ENCODE data around the gene SERPINA7.

The SERPINA7 gene

GRCh38 chrX:106040861-106041260 lies 2.3 kb upstream of the SERPINA7 start:
- Histone ChIP-seq H4K8ac (ENCODE audit: low read depth, low read length) (no peak overlapping the region), H3K4ac (ENCODE audit: low read length) (no peak overlapping the region), H4K91ac (ENCODE audit: low read depth, low read length, poor library complexity) (no peak overlapping the region), H3K36me3 (replicated peaks in 1 of 2; ENCODE audit: control insufficient read depth in 2 of 2, insufficient read depth in 2 of 2, low read length in 2 of 2) (no peaks in the 10 kb centered on the region), H3K18ac (ENCODE audit: low read length) (no peak overlapping the region), H2BK5ac (ENCODE audit: low read length) (no peak overlapping the region), H3K27me3 (ENCODE audit: control insufficient read depth in 3 of 3, insufficient read depth in 3 of 3, low read depth in 1 of 3, low read length in 3 of 3) (peaks cover 0 to 8% (median 0%) of the 10 kb centered on the region in 3 experiments), H3K4me2 (ENCODE audit: insufficient read depth, low read length, poor library complexity, severe bottlenecking) (no peak overlapping the region), H3K27ac (replicated peaks; ENCODE audit: low read length) (no peak overlapping the region), H3K4me3 (ENCODE audit: low read length in 2 of 2) (no peak overlapping the region), H3K4me1 (ENCODE audit: control insufficient read depth in 2 of 2, insufficient read depth in 1 of 2, low read depth in 1 of 2, low read length in 2 of 2) (peaks cover 0 to 3% of the 10 kb centered on the region in 2 donors), H3K14ac (ENCODE audit: low read length) (no peak overlapping the region), H3K23ac (ENCODE audit: low read depth, low read length, poor library complexity) (no peak overlapping the region), H3K79me1 (ENCODE audit: low read depth, low read length) (no peaks in the 10 kb centered on the region), H2BK120ac (ENCODE audit: low read depth, low read length) (no peak overlapping the region), H2BK12ac (ENCODE audit: low read length) (no peak overlapping the region), H2BK15ac (ENCODE audit: low read length) (no peak overlapping the region), H3K9me3 (replicated peaks in 1 of 2; ENCODE audit: control insufficient read depth in 2 of 2, insufficient read depth in 1 of 2, low read depth in 1 of 2, low read length in 2 of 2) (no peaks in the 10 kb centered on the region), H3K9ac (ENCODE audit: low read depth, low read length, poor library complexity) (no peak overlapping the region), H2AFZ (ENCODE audit: low read length) (no peak overlapping the region), H2AK5ac (ENCODE audit: low read depth, low read length) (no peak overlapping the region)
- no peak for DNase-seq (ENCODE audit: low spot score)
- WGBS, 2 donors (ENCODE audit: extremely low coverage in 2 of 2, insufficient read length in 2 of 2, insufficient replicate concordance in 1 of 2): no CpG with 5 or more reads among the region's 4 CpGs

GRCh38 chrX:106039920-106040319 lies 1.4 kb upstream of the SERPINA7 start:
- peaks cover 0 to 2% (median 0%) of the 10 kb centered on the region in 3 experiments for H3K27me3 ChIP-seq (ENCODE audit: control insufficient read depth in 3 of 3, insufficient read depth in 3 of 3, low read depth in 1 of 3, low read length in 3 of 3)
- H2BK12ac ChIP-seq (ENCODE audit: low read length): no peak overlapping the region
- H4K8ac ChIP-seq (ENCODE audit: low read depth, low read length): no peak overlapping the region
- no peak overlapping the region for H3K4ac ChIP-seq (ENCODE audit: low read length)
- no peak overlapping the region for H2AK5ac ChIP-seq (ENCODE audit: low read depth, low read length)
- no peak overlapping the region for H4K91ac ChIP-seq (ENCODE audit: low read depth, low read length, poor library complexity)
- H3K4me1 ChIP-seq (ENCODE audit: control insufficient read depth in 2 of 2, insufficient read depth in 1 of 2, low read depth in 1 of 2, low read length in 2 of 2): peaks cover 0 to 3% of the 10 kb centered on the region in 2 donors
- WGBS, 2 donors (ENCODE audit: extremely low coverage in 2 of 2, insufficient read length in 2 of 2, insufficient replicate concordance in 1 of 2): no CpG with 5 or more reads among the region's 2 CpGs
- no peak overlapping the region for H3K14ac ChIP-seq (ENCODE audit: low read length)
- H3K9me3 ChIP-seq (replicated peaks in 1 of 2; ENCODE audit: control insufficient read depth in 2 of 2, insufficient read depth in 1 of 2, low read depth in 1 of 2, low read length in 2 of 2): no peaks in the 10 kb centered on the region
- DNase-seq (ENCODE audit: low spot score): no peak
- H2BK15ac ChIP-seq (ENCODE audit: low read length): no peak overlapping the region
- no peak overlapping the region for H2BK5ac ChIP-seq (ENCODE audit: low read length)
- H3K36me3 ChIP-seq (replicated peaks in 1 of 2; ENCODE audit: control insufficient read depth in 2 of 2, insufficient read depth in 2 of 2, low read length in 2 of 2): no peaks in the 10 kb centered on the region
- no peak overlapping the region for H3K9ac ChIP-seq (ENCODE audit: low read depth, low read length, poor library complexity)
- no peak overlapping the region for H3K27ac ChIP-seq (replicated peaks; ENCODE audit: low read length)
- no peak overlapping the region for H3K18ac ChIP-seq (ENCODE audit: low read length)
- H3K4me2 ChIP-seq (ENCODE audit: insufficient read depth, low read length, poor library complexity, severe bottlenecking): no peak overlapping the region
- no peak overlapping the region for H3K4me3 ChIP-seq (ENCODE audit: low read length in 2 of 2)
- H3K23ac ChIP-seq (ENCODE audit: low read depth, low read length, poor library complexity): no peak overlapping the region
- H2AFZ ChIP-seq (ENCODE audit: low read length): no peak overlapping the region
- H2BK120ac ChIP-seq (ENCODE audit: low read depth, low read length): no peak overlapping the region
- H3K79me1 ChIP-seq (ENCODE audit: low read depth, low read length): no peaks in the 10 kb centered on the region

GRCh38 chrX:106037835-106038473 lies 573 bp downstream of the SERPINA7 start:
- no peak overlapping the region for H3K4ac ChIP-seq (ENCODE audit: low read length)
- no peak overlapping the region for H2AFZ ChIP-seq (ENCODE audit: low read length)
- H4K8ac ChIP-seq (ENCODE audit: low read depth, low read length): no peak overlapping the region
- H3K9me3 ChIP-seq (replicated peaks in 1 of 2; ENCODE audit: control insufficient read depth in 2 of 2, insufficient read depth in 1 of 2, low read depth in 1 of 2, low read length in 2 of 2): no peaks in the 10 kb centered on the region
- no peaks in the 10 kb centered on the region for H3K79me1 ChIP-seq (ENCODE audit: low read depth, low read length)
- H2BK5ac ChIP-seq (ENCODE audit: low read length): no peak overlapping the region
- H3K36me3 ChIP-seq (replicated peaks in 1 of 2; ENCODE audit: control insufficient read depth in 2 of 2, insufficient read depth in 2 of 2, low read length in 2 of 2): no peaks in the 10 kb centered on the region
- no peaks in the 10 kb centered on the region for H3K27me3 ChIP-seq (ENCODE audit: control insufficient read depth in 3 of 3, insufficient read depth in 3 of 3, low read depth in 1 of 3, low read length in 3 of 3)
- H2BK12ac ChIP-seq (ENCODE audit: low read length): no peak overlapping the region
- no peak overlapping the region for H3K4me3 ChIP-seq (ENCODE audit: low read length in 2 of 2)
- H3K14ac ChIP-seq (ENCODE audit: low read length): no peak overlapping the region
- no peak overlapping the region for H2BK120ac ChIP-seq (ENCODE audit: low read depth, low read length)
- H3K4me2 ChIP-seq (ENCODE audit: insufficient read depth, low read length, poor library complexity, severe bottlenecking): no peak overlapping the region
- H3K27ac ChIP-seq (replicated peaks; ENCODE audit: low read length): no peak overlapping the region
- no peak overlapping the region for H4K91ac ChIP-seq (ENCODE audit: low read depth, low read length, poor library complexity)
- H2BK15ac ChIP-seq (ENCODE audit: low read length): no peak overlapping the region
- H3K9ac ChIP-seq (ENCODE audit: low read depth, low read length, poor library complexity): no peak overlapping the region
- H3K4me1 ChIP-seq (ENCODE audit: control insufficient read depth in 2 of 2, insufficient read depth in 1 of 2, low read depth in 1 of 2, low read length in 2 of 2): peaks cover 0 to 2% of the 10 kb centered on the region in 2 donors
- no peak overlapping the region for H2AK5ac ChIP-seq (ENCODE audit: low read depth, low read length)
- no peak overlapping the region for H3K18ac ChIP-seq (ENCODE audit: low read length)
- no peak overlapping the region for H3K23ac ChIP-seq (ENCODE audit: low read depth, low read length, poor library complexity)
- no CpG with 5 or more reads among the region's 1 CpG for WGBS, 2 donors (ENCODE audit: extremely low coverage in 2 of 2, insufficient read length in 2 of 2, insufficient replicate concordance in 1 of 2)
- DNase-seq (ENCODE audit: low spot score): no peak

GRCh38 chrX:106036716-106037115 lies 1.8 kb downstream of the SERPINA7 start:
- WGBS, 2 donors (ENCODE audit: extremely low coverage in 2 of 2, insufficient read length in 2 of 2, insufficient replicate concordance in 1 of 2): no CpG with 5 or more reads among the region's 1 CpG
- peaks cover 0 to 2% of the 10 kb centered on the region in 2 donors for H3K4me1 ChIP-seq (ENCODE audit: control insufficient read depth in 2 of 2, insufficient read depth in 1 of 2, low read depth in 1 of 2, low read length in 2 of 2)
- H3K79me1 ChIP-seq (ENCODE audit: low read depth, low read length): no peaks in the 10 kb centered on the region
- no peak overlapping the region for H2AFZ ChIP-seq (ENCODE audit: low read length)
- H4K91ac ChIP-seq (ENCODE audit: low read depth, low read length, poor library complexity): no peak overlapping the region
- no peak overlapping the region for H2AK5ac ChIP-seq (ENCODE audit: low read depth, low read length)
- no peaks in the 10 kb centered on the region for H3K9me3 ChIP-seq (replicated peaks in 1 of 2; ENCODE audit: control insufficient read depth in 2 of 2, insufficient read depth in 1 of 2, low read depth in 1 of 2, low read length in 2 of 2)
- no peak for DNase-seq (ENCODE audit: low spot score)
- no peak overlapping the region for H3K4me3 ChIP-seq (ENCODE audit: low read length in 2 of 2)
- H3K4ac ChIP-seq (ENCODE audit: low read length): no peak overlapping the region
- H3K27me3 ChIP-seq (ENCODE audit: control insufficient read depth in 3 of 3, insufficient read depth in 3 of 3, low read depth in 1 of 3, low read length in 3 of 3): no peaks in the 10 kb centered on the region
- no peak overlapping the region for H3K23ac ChIP-seq (ENCODE audit: low read depth, low read length, poor library complexity)
- H3K4me2 ChIP-seq (ENCODE audit: insufficient read depth, low read length, poor library complexity, severe bottlenecking): no peak overlapping the region
- H3K36me3 ChIP-seq (replicated peaks in 1 of 2; ENCODE audit: control insufficient read depth in 2 of 2, insufficient read depth in 2 of 2, low read length in 2 of 2): no peaks in the 10 kb centered on the region
- no peak overlapping the region for H2BK15ac ChIP-seq (ENCODE audit: low read length)
- no peak overlapping the region for H2BK12ac ChIP-seq (ENCODE audit: low read length)
- no peak overlapping the region for H4K8ac ChIP-seq (ENCODE audit: low read depth, low read length)
- H3K14ac ChIP-seq (ENCODE audit: low read length): no peak overlapping the region
- H3K18ac ChIP-seq (ENCODE audit: low read length): no peak overlapping the region
- H2BK120ac ChIP-seq (ENCODE audit: low read depth, low read length): no peak overlapping the region
- no peak overlapping the region for H2BK5ac ChIP-seq (ENCODE audit: low read length)
- H3K9ac ChIP-seq (ENCODE audit: low read depth, low read length, poor library complexity): no peak overlapping the region
- H3K27ac ChIP-seq (replicated peaks; ENCODE audit: low read length): no peak overlapping the region
